HCT116 (cell line): ENCODE results near the gene ATXN1. TPM values are rescaled to one million over a fixed set of nuclear protein-coding genes. Genes with fewer than 3 reads are reported as not detected.

Experiments used
- ATAC-seq: fragments of 200-7000 bp; cut with Tn5 transposase; 2 replicates; pipeline ENCODE4 v1.9.1; 2020; ENCODE audit warnings: mild to moderate bottlenecking, moderate library complexity
- BruUV-seq: library from RNA; stranded (reverse); fragments of 400-500 nt; replicated peaks from 2 replicates; lab custom pipeline; 2021; lab: Mats Ljungman, UMichigan
- CTCF ChIA-PET: fragments of 300-600 bp; sonication (Branson Sonifier 250); formaldehyde crosslinking; loops from one replicate; lab custom pipeline; 2021; ENCODE audit warnings: antibody characterized with exemption; lab: Charles Lee
- POLR2A ChIA-PET: fragments of 300-600, 350-600 bp; sonication (Branson Sonifier 250); formaldehyde crosslinking; loops from one replicate; lab custom pipeline; 2021; ENCODE audit warnings: antibody characterized with exemption; lab: Charles Lee
- RAD21 ChIA-PET, 2 experiments: fragments of 300-600 bp; sonication (Branson Sonifier 250); formaldehyde crosslinking; loops; one replicate each; lab custom pipeline; 2023; ENCODE audit warnings: low total read pairs in 2 of 2; ENCODE audit not compliant: uncharacterized antibody in 2 of 2, unreplicated experiment in 2 of 2, low non-redundant PET in 1 of 2; lab: Charles Lee
- DNase-seq: peaks from one replicate; pipeline ENCODE4 v3.0.0-alpha.2; 2010; ENCODE audit warnings: low read depth, low spot score
- H2AFZ ChIP-seq: fragments of 200-600 bp; shearing (Covaris generic), sonication (generic); 2 replicates; pipeline ENCODE4 v1.6.1; 2017; ENCODE audit warnings: low read depth, mixed run types, mixed read lengths, antibody characterized with exemption, low read length; ENCODE audit not compliant: poor library complexity, severe bottlenecking
- H3K27ac ChIP-seq: 2 replicates; pipeline ENCODE4 v1.5.1; 2012; ENCODE audit warnings: low read depth, low read length
- H3K27me3 ChIP-seq: fragments of 200-600 bp; sonication (generic); 2 replicates; pipeline ENCODE4 v1.6.1; 2016; ENCODE audit warnings: mixed run types, low read length, mixed read lengths; ENCODE audit not compliant: insufficient read depth
- H3K36me3 ChIP-seq, 2 experiments: fragments of 200-500 bp in 1 of 2; fragments of 200-600 bp in 1 of 2; sonication (Bioruptor generic) in 1 of 2; sonication (generic) in 1 of 2; 2 replicates each; pipeline versions ENCODE4 v1.5.1 to v1.6.1; 2014 to 2016; ENCODE audit warnings: low read length in 2 of 2, inconsistent platforms in 1 of 2, mixed read lengths in 1 of 2, mixed run types in 1 of 2; ENCODE audit not compliant: insufficient read depth in 2 of 2, control insufficient read depth in 1 of 2
- H3K4me1 ChIP-seq, 2 experiments: fragments of 200-600 bp in 1 of 2; sonication (generic) in 1 of 2; 2 replicates each; pipeline versions ENCODE4 v1.5.1 to v1.6.1; 2012 to 2017; ENCODE audit warnings: low read length in 2 of 2, inconsistent platforms in 1 of 2, mild to moderate bottlenecking in 1 of 2, mixed read lengths in 1 of 2, mixed run types in 1 of 2, moderate library complexity in 1 of 2; ENCODE audit not compliant: insufficient read depth in 2 of 2, control insufficient read depth in 1 of 2
- H3K4me2 ChIP-seq: fragments of 200-600 bp; sonication (generic); 2 replicates; pipeline ENCODE4 v1.6.1; 2017; ENCODE audit warnings: mixed run types, low read length, mixed read lengths
- H3K4me3 ChIP-seq, 2 experiments: fragments of 200-600 bp in 1 of 2; sonication (generic) in 1 of 2; replicated peaks in 1 of 2; 2 replicates each; pipeline ENCODE4 v1.5.1; 2011 to 2016; ENCODE audit warnings: low read length in 2 of 2, control low read depth in 1 of 2, low read depth in 1 of 2, mild to moderate bottlenecking in 1 of 2, mixed read lengths in 1 of 2, mixed run types in 1 of 2
- H3K79me2 ChIP-seq: fragments of 200-600 bp; sonication (generic); 2 replicates; pipeline ENCODE4 v1.6.1; 2017; ENCODE audit warnings: mild to moderate bottlenecking, mixed run types, low read length, moderate library complexity, mixed read lengths; ENCODE audit not compliant: insufficient read depth
- H3K9ac ChIP-seq: fragments of 200-600 bp; sonication (generic); 2 replicates; pipeline ENCODE4 v1.6.1; 2016; ENCODE audit warnings: low read length, mixed read lengths
- H3K9me2 ChIP-seq: fragments of 200-600 bp; sonication (generic), shearing (Covaris generic); 2 replicates; pipeline ENCODE4 v1.6.1; 2017; ENCODE audit warnings: mixed run types, mild to moderate bottlenecking, moderate library complexity; ENCODE audit not compliant: insufficient read depth
- H3K9me3 ChIP-seq, 2 experiments: fragments of 200-500 bp in 1 of 2; fragments of 200-600 bp in 1 of 2; sonication (Bioruptor generic) in 1 of 2; sonication (generic) in 1 of 2; 2 replicates each; pipeline ENCODE4 v1.6.1; 2014 to 2017; ENCODE audit warnings: low read length in 2 of 2, mixed read lengths in 2 of 2, inconsistent platforms in 1 of 2, low read depth in 1 of 2, mild to moderate bottlenecking in 1 of 2, mixed run types in 1 of 2, moderate library complexity in 1 of 2; ENCODE audit not compliant: control insufficient read depth in 1 of 2, insufficient read depth in 1 of 2
- H4K20me1 ChIP-seq: fragments of 200-600 bp; sonication (generic), shearing (Covaris generic); 2 replicates; pipeline ENCODE4 v1.6.1; 2017; ENCODE audit warnings: mixed run types, mild to moderate bottlenecking, moderate library complexity; ENCODE audit not compliant: insufficient read depth
- ATF3 ChIP-seq: IDR thresholded peaks from 2 replicates; pipeline ENCODE4 v1.6.1; 2012
- CEBPB ChIP-seq: IDR thresholded peaks from 2 replicates; pipeline ENCODE4 v1.6.1; 2012; ENCODE audit warnings: low read depth
- CTCF ChIP-seq, 3 experiments: fragments of 200-600 bp in 1 of 3; sonication (generic) in 1 of 3; IDR thresholded peaks in 2 of 3; conservative IDR thresholded peaks in 1 of 3; 2 replicates each; pipeline ENCODE4 v1.5.1; 2012 to 2017; ENCODE audit warnings: low read depth in 2 of 3, low read length in 2 of 3, antibody characterized with exemption in 1 of 3, borderline replicate concordance in 1 of 3, control low read depth in 1 of 3, mild to moderate bottlenecking in 1 of 3, mixed read lengths in 1 of 3, mixed run types in 1 of 3, moderate library complexity in 1 of 3; ENCODE audit not compliant: insufficient read depth in 1 of 3
- FOSL1 ChIP-seq: IDR thresholded peaks from 2 replicates; pipeline ENCODE4 v1.6.1; 2012; ENCODE audit warnings: low read depth
- REST ChIP-seq: IDR thresholded peaks from 2 replicates; pipeline ENCODE4 v1.6.1; 2012; ENCODE audit warnings: low read depth
- ZBTB33 ChIP-seq: IDR thresholded peaks from 2 replicates; pipeline ENCODE4 v1.6.1; 2011; ENCODE audit warnings: mild to moderate bottlenecking, low read length, moderate library complexity; ENCODE audit not compliant: insufficient replicate concordance; ENCODE audit errors: extremely low read depth
- ZNF274 ChIP-seq: fragments of 200-500 bp; sonication (Bioruptor generic); IDR thresholded peaks from 2 replicates; pipeline ENCODE4 v1.6.1; 2014; ENCODE audit warnings: mild to moderate bottlenecking, low read depth, low read length, inconsistent platforms
- intact Hi-C: fragments of 100-400 bp; cut with micrococcal nuclease; formaldehyde crosslinking; loops from 2 replicates; pipeline ENCODE4 v1.10.0; 2022
- total RNA-seq: library from RNA; stranded (reverse); gene quantifications from one replicate; pipeline ENCODE4 v1.2.1, GENCODE V29; 2021; ENCODE audit not compliant: unreplicated experiment

Gene ATXN1
- total RNA-seq, 1 experiment from 2014 or later: 21.0 TPM

GRCh38 chr6:16725145-16725864 lies 36.0 kb downstream of the ATXN1 start:
- no peak for ATAC-seq
- RAD21 ChIA-PET: interaction anchor here in 1 of 2 experiments (0.9 kb wide), 1 partner anchor 211 kb away, joined by 3 read pairs; no protein-coding TSS in a partner anchor
- no peak overlapping the region for H2AFZ ChIP-seq
- no peaks in the 10 kb centered on the region for H3K36me3 ChIP-seq
- H3K9me2 ChIP-seq: no peaks in the 10 kb centered on the region
- CTCF ChIA-PET: interaction anchor here (0.7 to 3.1 kb wide), 5 partner anchors 13 to 215 kb away, joined by 3 to 11 read pairs (median 3); partner anchors contain the start of gene ATXN1
- H4K20me1 ChIP-seq: no peaks in the 10 kb centered on the region
- H3K27me3 ChIP-seq: no peaks in the 10 kb centered on the region
- no peaks in the 10 kb centered on the region for H3K9me3 ChIP-seq
- POLR2A ChIA-PET: interaction anchor here (1.0 to 5.2 kb wide), 6 partner anchors 9 to 214 kb away, joined by 4 to 49 read pairs (median 6); partner anchors contain the start of gene ATXN1
- peak overlapping the region in 1 of 2 experiments; percentile 14; a peak in 1 of 4 replicates for H3K4me3 ChIP-seq
- peaks cover 82 to 92% of the 10 kb centered on the region in 2 experiments for H3K4me1 ChIP-seq
- H3K9ac ChIP-seq: peak overlapping the region; percentile 15
- no TSS peak for BruUV-seq
- no peak for DNase-seq
- H3K27ac ChIP-seq: peak overlapping the region; percentile 49; the same call in 1 of the 2 replicates
- TF ChIP-seq CEBPB (peak; percentile 76), ZBTB33 (no peak), ATF3 (no peak), CTCF (IDR thresholded peaks at IDR 0.05 in 2 of 3, conservative IDR thresholded peaks at IDR 0.05 in 1 of 3; ENCODE audit: borderline replicate concordance in 1 of 3, insufficient read depth in 1 of 3, low read depth in 2 of 3, low read length in 2 of 3) (no peak), REST (no peak), FOSL1 (peak; percentile 48; the same call in 1 of the 2 replicates), ZNF274 (no peak)
- H3K79me2 ChIP-seq: no peaks in the 10 kb centered on the region
- peak overlapping the region; percentile 64 for H3K4me2 ChIP-seq
- intact Hi-C loops: no loop called here
